Measurements from ENCODE around the gene MAP3K8. TPM values are rescaled to one million over a fixed set of nuclear protein-coding genes. Genes with fewer than 3 reads are reported as not detected.

MAP3K8 gene
- total RNA-seq, 1 donor from 2014 or later = 34.0 TPM

DNA sequence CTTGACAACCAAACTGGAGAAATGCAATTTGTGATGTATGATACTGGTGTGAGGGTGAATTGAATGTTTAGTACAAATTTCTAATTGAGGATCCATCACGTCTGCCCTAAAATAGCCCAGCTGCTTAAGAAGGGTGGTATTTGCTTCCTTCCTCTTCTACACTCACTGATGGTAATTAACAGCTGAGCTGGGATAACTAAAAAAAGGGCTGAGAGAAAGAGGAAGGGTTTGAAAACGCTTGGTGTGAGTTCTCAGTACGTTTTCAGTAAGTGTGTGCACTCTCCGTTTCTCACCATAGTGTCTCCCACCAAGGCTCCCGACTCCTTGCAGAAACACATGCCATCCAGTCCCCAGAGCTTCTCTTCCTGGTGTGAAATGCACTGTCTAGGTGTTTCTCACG, 54.3 kb downstream of the MAP3K8 start:
- no peak overlapping the region for H3K27ac ChIP-seq
- no peaks in the 10 kb centered on the region for H3K9me3 ChIP-seq
- DNase-seq (no peak), ATAC-seq (peak; percentile 29 to 36)
- TF ChIP-seq, protein P1, sequence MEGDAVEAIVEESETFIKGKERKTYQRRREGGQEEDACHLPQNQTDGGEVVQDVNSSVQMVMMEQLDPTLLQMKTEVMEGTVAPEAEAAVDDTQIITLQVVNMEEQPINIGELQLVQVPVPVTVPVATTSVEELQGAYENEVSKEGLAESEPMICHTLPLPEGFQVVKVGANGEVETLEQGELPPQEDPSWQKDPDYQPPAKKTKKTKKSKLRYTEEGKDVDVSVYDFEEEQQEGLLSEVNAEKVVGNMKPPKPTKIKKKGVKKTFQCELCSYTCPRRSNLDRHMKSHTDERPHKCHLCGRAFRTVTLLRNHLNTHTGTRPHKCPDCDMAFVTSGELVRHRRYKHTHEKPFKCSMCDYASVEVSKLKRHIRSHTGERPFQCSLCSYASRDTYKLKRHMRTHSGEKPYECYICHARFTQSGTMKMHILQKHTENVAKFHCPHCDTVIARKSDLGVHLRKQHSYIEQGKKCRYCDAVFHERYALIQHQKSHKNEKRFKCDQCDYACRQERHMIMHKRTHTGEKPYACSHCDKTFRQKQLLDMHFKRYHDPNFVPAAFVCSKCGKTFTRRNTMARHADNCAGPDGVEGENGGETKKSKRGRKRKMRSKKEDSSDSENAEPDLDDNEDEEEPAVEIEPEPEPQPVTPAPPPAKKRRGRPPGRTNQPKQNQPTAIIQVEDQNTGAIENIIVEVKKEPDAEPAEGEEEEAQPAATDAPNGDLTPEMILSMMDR (IDR thresholded peaks at IDR 0.05) = no peak
- H3K27me3 ChIP-seq (ENCODE audit: low read depth) = no peaks in the 10 kb centered on the region
- intact Hi-C loops (cut with DNase I) = no loop called here
- peaks cover 42% of the 10 kb centered on the region for H3K4me1 ChIP-seq
- H3K36me3 ChIP-seq = no peaks in the 10 kb centered on the region
- no peak overlapping the region for H3K4me3 ChIP-seq

DNA sequence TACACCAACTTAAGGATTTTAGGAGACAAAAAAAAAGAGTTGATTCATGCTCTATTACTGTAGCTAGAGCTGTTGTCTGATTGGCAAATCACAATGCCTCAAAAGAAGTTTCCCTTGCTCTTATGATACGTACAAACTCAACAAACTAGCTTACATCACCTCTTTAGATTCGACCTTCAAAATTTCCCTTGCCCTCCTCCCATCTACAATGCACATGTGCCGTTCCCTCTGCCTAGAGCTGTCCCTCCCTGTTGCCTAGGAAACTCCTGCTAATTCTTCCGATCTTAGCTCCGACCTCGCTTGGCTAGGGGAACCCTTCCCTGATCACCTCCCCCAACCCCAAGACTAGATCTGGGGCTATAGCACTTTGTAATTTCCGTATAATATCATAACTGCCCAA, 55.4 kb downstream of the MAP3K8 start:
- Histone ChIP-seq H3K4me3 (no peak overlapping the region), H3K4me1 (peaks cover 42% of the 10 kb centered on the region), H3K9me3 (no peaks in the 10 kb centered on the region), H3K27me3 (ENCODE audit: low read depth) (no peaks in the 10 kb centered on the region), H3K36me3 (no peaks in the 10 kb centered on the region), H3K27ac (no peak overlapping the region)
- ATAC-seq (no peak), DNase-seq (no peak)
- TF ChIP-seq, protein P1 (IDR thresholded peaks at IDR 0.05) = no peak
- intact Hi-C loops (cut with DNase I) = no loop called here

DNA sequence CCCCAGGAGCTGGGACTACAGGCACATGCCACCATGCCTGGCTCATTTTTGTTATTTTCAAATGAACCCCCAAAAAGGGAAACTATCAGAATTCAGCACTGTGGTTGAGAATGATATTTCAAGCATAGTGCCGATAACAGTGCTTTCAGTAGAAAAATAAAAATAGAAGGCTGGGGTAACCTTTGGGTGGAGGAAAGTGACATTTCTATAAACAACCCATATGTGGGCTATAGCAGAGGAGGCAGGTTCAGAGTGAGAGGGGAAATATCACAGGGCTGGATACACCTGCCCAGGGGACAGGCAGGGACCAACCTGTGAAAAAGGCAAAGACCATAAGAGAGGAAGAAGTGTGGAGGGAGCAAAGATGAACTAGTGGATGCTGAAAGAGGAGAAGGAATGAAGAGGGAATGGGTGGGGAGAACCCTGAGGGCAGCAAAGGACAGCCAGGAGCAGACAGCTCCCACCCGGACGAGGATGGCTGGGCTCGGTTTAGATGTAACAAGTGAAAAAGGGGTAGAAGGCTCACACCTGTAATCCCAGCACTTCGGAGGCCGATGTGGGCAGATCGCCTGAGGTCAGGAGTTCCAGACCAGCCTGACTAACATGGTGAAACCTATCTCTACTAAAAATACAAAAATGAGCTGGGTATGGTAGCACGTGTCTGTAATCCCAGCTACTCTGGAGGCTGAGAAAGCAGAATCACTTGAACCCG, 56.5 kb downstream of the MAP3K8 start:
- Histone ChIP-seq H3K36me3 (no peaks in the 10 kb centered on the region), H3K4me3 (no peak overlapping the region), H3K27me3 (ENCODE audit: low read depth) (no peaks in the 10 kb centered on the region), H3K9me3 (no peaks in the 10 kb centered on the region), H3K27ac (peak overlapping the region; percentile 2), H3K4me1 (peaks cover 42% of the 10 kb centered on the region)
- no peak for DNase-seq
- no peak for ATAC-seq
- intact Hi-C loops (cut with DNase I) = no loop called here
- TF ChIP-seq, protein P1 (IDR thresholded peaks at IDR 0.05) = no peak

DNA sequence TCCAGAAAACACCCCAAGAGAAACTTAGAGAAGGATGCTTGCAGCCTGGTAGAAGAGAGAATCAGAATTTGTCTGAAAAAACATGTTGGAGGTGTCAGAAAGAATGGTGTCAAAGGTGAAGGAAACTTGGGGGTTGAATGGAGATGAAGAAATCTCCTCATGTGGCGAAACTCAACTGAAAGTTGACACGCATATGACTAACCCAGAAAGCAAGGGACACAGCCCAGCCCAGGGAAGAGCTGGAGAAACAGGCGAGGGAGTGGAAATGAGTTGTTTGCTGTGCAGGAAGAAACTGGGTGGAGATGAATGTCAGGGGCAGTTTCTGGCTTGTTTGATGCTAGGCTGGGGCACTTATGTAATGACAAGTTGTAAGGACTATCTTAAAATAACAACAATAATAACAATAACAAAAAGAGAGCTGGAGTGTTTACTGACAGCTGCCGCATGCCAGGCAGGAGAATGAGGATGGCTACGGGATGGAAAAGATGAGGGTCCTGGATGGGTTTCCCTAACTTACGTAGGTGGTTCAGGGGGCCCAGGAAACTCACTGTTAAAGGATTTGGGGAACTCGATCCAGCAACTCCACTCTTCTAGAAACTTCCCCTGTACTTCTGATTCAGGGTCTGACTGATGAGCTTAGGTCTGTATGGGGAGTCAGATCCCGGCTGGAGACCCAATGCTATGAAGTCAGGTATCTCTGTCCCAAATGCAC, 57.4 kb downstream of the MAP3K8 start:
- Histone ChIP-seq H3K9me3 (no peaks in the 10 kb centered on the region), H3K4me3 (no peak overlapping the region), H3K36me3 (no peaks in the 10 kb centered on the region), H3K4me1 (peaks cover 42% of the 10 kb centered on the region), H3K27ac (peak overlapping the region; percentile 24), H3K27me3 (ENCODE audit: low read depth) (no peaks in the 10 kb centered on the region)
- ATAC-seq (peak; percentile 45 to 53), DNase-seq (no peak)
- TF ChIP-seq, protein P1 (IDR thresholded peaks at IDR 0.05) = no peak
- intact Hi-C loops (cut with DNase I) = no loop called here

DNA sequence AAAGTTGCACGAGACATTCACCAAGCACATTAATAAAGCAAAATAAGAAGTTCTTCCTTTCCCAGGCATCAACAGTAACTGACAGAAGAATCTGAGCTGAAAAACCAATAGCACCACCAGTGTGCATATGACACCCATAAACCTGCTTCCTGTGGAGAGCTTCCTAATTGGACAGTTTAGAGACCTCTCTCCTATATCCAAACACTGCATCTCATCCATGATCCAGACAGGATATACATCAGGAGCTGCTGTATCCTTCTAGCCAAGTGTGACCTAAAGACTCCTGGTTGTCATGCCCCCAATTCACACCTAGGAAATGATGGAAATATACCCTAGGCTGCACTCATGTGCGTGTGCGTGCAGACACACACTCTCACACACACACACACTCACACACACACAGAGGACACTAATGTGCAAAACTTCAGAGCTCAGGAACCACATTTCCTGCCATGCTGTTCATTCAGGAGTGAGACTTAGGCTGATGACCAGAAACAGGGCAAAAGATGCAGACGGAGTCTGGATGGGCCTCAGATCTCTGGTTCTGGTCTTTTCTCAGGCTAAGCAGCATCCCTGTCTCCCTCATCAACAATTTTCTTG, 58.0 kb downstream of the MAP3K8 start:
- Histone ChIP-seq H3K27me3 (ENCODE audit: low read depth) (no peaks in the 10 kb centered on the region), H3K36me3 (no peaks in the 10 kb centered on the region), H3K4me1 (peaks cover 42% of the 10 kb centered on the region), H3K4me3 (no peak overlapping the region), H3K27ac (peak overlapping the region; percentile 24), H3K9me3 (no peaks in the 10 kb centered on the region)
- DNase-seq = no peak
- intact Hi-C loops (cut with DNase I) = no loop called here
- TF ChIP-seq, protein P1 (IDR thresholded peaks at IDR 0.05) = no peak
- no peak for ATAC-seq

Data from lower lobe of right lung (tissue), 2 donors.